ENCODE results near the gene DBH.

The DBH gene

DNA sequence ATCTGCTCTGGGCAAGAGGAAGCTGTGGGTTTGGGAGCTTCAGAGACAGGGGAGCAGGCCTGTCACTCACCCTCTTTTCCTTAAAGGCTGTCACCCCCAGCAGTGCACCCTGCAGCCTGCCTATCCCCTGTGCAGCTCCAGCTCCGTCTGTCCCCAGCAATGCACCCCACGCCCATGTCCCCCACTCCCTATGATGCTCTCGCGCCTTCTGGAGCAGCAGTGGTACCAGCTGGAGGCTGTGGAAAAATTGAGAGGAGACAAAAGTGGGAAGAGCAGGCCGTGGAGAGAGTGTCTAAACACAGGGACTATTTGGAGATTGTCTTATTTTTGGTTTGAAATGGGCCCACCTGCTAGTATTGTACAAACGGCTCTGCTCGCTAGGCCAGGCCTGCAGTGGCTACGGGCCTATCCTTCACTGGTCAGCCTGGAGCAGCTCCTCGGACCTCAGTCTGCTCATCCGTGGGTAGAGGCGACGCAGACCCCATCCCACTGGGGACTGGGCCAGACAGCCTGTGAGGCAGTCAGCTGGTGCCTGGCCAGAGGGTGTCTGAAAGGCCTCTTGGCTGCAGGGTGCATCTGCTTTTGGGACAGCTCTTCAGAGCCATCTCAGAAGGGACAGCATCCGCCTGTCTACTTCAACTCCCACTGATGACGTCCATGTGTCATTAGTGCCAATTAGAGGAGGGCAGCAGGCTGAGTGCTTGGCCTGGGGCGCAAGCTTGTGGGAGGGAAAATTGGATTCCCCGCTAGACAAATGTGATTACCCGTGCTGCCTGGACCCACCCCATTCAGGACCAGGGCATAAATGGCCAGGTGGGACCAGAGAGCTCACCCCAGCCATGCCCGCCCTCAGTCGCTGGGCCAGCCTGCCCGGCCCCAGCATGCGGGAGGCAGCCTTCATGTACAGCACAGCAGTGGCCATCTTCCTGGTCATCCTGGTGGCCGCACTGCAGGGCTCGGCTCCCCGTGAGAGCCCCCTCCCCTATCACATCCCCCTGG, at the start of gene DBH:
Gene DBH (plus strand): TSS at position 831 of the 999 bp plus-strand sequence. CDS start 9 bp downstream, at position 840.
- DNase-seq (ENCODE audit: low read depth in 2 of 2, low spot score in 1 of 2): no peak

- DNase-seq (ENCODE audit: low read depth in 2 of 2, low spot score in 1 of 2): no peak
Observed at GRCh38 chr9:133587051-133587450, 49.1 kb upstream of the DBH start.

DNA sequence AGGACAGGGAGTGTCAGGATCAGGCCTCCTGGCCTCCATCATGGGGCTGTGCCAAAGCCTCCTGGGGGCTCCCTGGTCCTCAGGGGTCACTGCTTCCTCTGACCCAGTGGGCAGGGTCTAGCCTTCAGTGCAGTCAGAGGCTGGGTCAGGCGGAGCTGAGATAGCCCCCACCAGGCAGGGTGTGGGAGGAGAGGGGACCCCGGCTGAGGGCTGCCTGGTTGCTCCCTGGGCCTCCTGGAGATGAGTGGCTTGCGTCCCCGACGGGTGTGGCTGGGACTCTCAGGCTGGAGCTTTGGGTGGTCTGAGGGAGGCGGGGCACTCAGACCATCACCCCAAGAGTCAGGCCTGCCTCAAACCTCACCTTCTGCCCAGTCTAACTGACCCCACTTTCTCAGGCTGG, 48.7 kb upstream of the DBH start:
- no peak for DNase-seq (ENCODE audit: low read depth in 2 of 2, low spot score in 1 of 2)

DNA sequence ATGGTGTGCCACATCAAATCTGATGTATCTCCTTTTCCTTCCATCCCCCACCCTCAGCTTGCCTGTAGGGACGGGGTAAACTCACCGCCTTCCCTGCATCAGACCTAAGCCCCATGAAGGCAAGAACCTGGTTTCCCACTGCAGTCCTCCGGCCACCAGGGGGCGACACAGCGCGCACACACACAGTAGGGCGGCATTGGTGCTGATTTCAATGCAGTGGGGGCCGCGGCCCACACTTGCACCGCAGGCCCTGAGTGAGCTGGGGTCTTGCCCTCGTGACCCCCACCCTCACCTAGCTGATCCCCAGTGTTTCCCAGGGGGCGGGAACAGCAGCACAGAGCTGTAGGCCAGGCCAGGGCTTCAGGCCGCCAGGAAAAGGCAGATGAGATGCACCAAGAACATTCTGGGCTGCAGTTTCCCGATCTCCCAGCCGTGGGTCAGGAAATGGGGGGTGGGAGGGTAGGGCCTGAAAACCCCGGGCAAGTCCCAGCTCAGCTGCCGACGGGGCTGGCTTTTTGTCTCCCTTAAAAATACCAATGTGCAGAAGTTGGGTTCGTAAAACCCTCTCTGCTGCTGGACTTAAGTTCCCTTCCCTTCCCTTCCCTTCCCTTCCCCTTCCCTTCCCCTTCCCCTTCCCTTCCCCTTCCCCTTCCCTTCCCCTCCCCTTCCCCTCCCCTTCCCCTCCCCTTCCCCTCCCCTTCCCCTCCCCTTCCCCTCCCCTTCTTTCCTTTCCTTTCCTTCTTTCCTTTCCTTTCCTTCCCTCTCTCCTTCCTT, 46.5 kb upstream of the DBH start:
- peak in 1 of 2 donors; percentile 21 for DNase-seq (ENCODE audit: low read depth in 2 of 2, low spot score in 1 of 2)

- no peak for DNase-seq (ENCODE audit: low read depth in 2 of 2, low spot score in 1 of 2)
Observed at GRCh38 chr9:133590231-133590855, 45.8 kb upstream of the DBH start.

GRCh38 chr9:133591116-133591910, 44.9 kb upstream of the DBH start:
- DNase-seq (ENCODE audit: low read depth in 2 of 2, low spot score in 1 of 2): no peak

DNA sequence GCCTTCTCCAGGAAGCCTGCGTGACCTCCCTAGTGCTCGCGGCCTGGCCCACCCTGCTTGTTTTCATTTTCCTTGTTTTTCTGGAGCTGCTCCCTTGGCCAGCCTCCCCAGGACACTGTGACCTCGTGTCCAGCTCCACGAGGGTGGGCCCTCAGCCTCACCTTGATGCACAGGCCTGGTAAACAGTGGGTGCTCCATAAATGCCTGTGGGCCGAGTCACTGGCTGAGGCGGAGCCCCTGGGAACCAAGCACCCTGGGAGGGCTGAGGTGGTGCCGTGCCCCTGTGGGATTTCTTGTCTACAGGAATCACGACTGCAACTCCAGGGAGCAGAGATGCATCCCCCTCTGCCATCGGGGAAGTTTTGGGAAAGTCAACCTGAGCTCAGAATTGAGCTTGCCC, 44.2 kb upstream of the DBH start:
- no peak for DNase-seq (ENCODE audit: low read depth in 2 of 2, low spot score in 1 of 2)

GRCh38 chr9:133592731-133593409, 43.3 kb upstream of the DBH start:
- DNase-seq (ENCODE audit: low read depth in 2 of 2, low spot score in 1 of 2): no peak

GRCh38 chr9:133593587-133594253, 42.4 kb upstream of the DBH start:
- DNase-seq (ENCODE audit: low read depth in 2 of 2, low spot score in 1 of 2): no peak

DNA sequence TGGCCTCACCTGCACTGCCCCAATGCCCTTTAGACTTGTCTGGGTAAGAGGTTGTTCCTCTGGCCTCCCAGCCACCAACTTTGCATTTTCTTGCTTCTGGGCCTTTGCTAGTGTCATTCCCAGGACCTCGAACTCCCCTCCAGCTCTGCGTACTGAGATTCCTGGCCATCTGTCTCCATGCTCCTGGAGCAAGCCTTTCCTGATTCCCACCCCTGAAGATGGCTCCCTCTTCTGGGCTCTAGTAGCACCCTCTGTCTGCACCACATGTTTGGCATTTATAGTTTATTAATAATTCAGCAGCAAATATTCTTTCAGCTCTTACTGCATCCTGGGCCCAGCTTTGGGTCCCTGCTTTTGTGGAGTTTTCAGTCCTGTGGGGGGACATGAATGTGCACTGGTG, 41.9 kb upstream of the DBH start:
- no peak for DNase-seq (ENCODE audit: low read depth in 2 of 2, low spot score in 1 of 2)

GRCh38 chr9:133595910-133596309, 40.3 kb upstream of the DBH start:
- DNase-seq (ENCODE audit: low read depth in 2 of 2, low spot score in 1 of 2): no peak

- no peak for DNase-seq (ENCODE audit: low read depth in 2 of 2, low spot score in 1 of 2)
Observed at GRCh38 chr9:133597316-133597957, 38.7 kb upstream of the DBH start.

DNA sequence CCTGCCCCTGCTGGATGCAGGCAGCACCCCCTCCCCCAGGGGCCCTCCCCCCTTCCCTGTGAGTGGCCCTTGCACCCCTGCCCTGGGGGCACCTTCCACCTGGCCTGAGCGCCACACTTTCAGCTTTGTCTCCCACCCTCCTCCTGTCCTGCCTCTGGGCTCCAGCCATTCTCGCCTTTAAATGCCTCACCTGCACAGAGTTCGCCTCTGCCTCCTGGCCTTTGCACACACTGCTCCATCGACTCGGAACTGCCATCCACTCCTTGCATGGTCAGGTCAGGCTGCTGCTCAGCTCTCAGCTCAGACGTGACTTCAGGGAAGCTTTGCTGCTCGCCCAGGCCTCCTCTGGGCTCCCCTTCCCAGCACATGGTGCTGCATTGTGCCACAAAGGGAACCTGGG, 37.2 kb upstream of the DBH start:
- DNase-seq (ENCODE audit: low read depth in 2 of 2, low spot score in 1 of 2): no peak

- no peak for DNase-seq (ENCODE audit: low read depth in 2 of 2, low spot score in 1 of 2)
Observed at GRCh38 chr9:133599470-133600173, 36.5 kb upstream of the DBH start.

- no peak for DNase-seq (ENCODE audit: low read depth in 2 of 2, low spot score in 1 of 2)
Observed at GRCh38 chr9:133600739-133601138, 35.4 kb upstream of the DBH start.

- DNase-seq (ENCODE audit: low read depth in 2 of 2, low spot score in 1 of 2): no peak
Observed at GRCh38 chr9:133601746-133602145, 34.4 kb upstream of the DBH start.

DNA sequence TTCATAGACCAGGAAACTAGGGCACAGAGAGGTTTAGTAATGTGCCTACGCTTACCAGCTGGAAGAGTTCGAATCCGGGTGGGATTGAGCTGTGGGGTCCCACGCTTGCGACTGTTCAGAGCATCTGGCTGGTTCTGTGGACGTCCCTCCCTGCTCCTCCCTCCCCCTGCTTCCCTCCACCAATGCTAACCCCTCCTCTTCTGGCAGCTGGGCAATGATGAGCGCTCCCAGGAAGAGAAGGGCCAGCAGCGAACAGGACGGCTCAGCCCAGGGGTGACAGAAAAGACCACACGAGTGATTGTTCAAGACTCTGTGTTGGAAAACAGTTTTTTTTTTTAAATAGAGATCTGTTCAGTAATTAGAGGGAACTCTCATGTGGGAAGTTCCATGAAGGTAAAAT, 33.9 kb upstream of the DBH start:
- no peak for DNase-seq (ENCODE audit: low read depth in 2 of 2, low spot score in 1 of 2)

- no peak for DNase-seq (ENCODE audit: low read depth in 2 of 2, low spot score in 1 of 2)
Observed at GRCh38 chr9:133603135-133603927, 32.8 kb upstream of the DBH start.

Data from stimulated activated CD8-positive, alpha-beta memory T cell treated with anti-CD3 and anti-CD28 coated beads, Interleukin-4, amount 100 ng/mL, for 1 hour (primary cell).